DMS79 treated with DMSO at 0.1 percent for 48 hours (cell line): ENCODE data around the gene FBLN1.

Source experiments
- DNase-seq: peaks from one replicate; lab custom pipeline; 2025; lab: John Stamatoyannopoulos, UW

The FBLN1 gene

GRCh38 chr22:45571089-45571488 lies 68.4 kb downstream of the FBLN1 start:
- no peak for DNase-seq

GRCh38 chr22:45572444-45572843 lies 69.8 kb downstream of the FBLN1 start:
- no peak for DNase-seq

GRCh38 chr22:45574069-45574703 lies 71.5 kb downstream of the FBLN1 start:
- DNase-seq = no peak

- no peak for DNase-seq
These were observed 72.5 kb downstream of the FBLN1 start for GRCh38 chr22:45575173-45575572.

- DNase-seq = no peak
These were observed 73.1 kb downstream of the FBLN1 start for GRCh38 chr22:45575607-45576272.

- no peak for DNase-seq
These were observed 73.6 kb downstream of the FBLN1 start for GRCh38 chr22:45576273-45576625.

- DNase-seq = no peak
These were observed 74.2 kb downstream of the FBLN1 start for GRCh38 chr22:45576730-45577464.

- DNase-seq = peak; percentile 27
These were observed 75.3 kb downstream of the FBLN1 start for GRCh38 chr22:45577746-45578523.

- DNase-seq = no peak
These were observed 76.0 kb downstream of the FBLN1 start for GRCh38 chr22:45578524-45579147.

- DNase-seq = no peak
These were observed 76.6 kb downstream of the FBLN1 start for GRCh38 chr22:45579306-45579705.

GRCh38 chr22:45579806-45580725 lies 77.4 kb downstream of the FBLN1 start:
- no peak for DNase-seq

- no peak for DNase-seq
These were observed 78.2 kb downstream of the FBLN1 start for GRCh38 chr22:45580726-45581381.

- no peak for DNase-seq
These were observed 78.9 kb downstream of the FBLN1 start for GRCh38 chr22:45581549-45582080.

- DNase-seq = no peak
These were observed 79.7 kb downstream of the FBLN1 start for GRCh38 chr22:45582236-45582954.

GRCh38 chr22:45582955-45583320 lies 80.3 kb downstream of the FBLN1 start:
- DNase-seq = no peak

GRCh38 chr22:45583504-45583903 lies 80.8 kb downstream of the FBLN1 start:
- DNase-seq = no peak

- no peak for DNase-seq
These were observed 81.5 kb downstream of the FBLN1 start for GRCh38 chr22:45584121-45584570.

GRCh38 chr22:45584621-45585436 lies 82.1 kb downstream of the FBLN1 start:
- DNase-seq = no peak

GRCh38 chr22:45585437-45585755 lies 82.7 kb downstream of the FBLN1 start:
- no peak for DNase-seq
